Inflammatory macrophage treated with lipopolysaccharide for 1 hour (primary cell): ENCODE results near the gene SCAF4.
A peak's percentile ranks its signal among the peaks of the same experiment; 100 is the strongest.

Source experiments
- DNase-seq, 2 donors: peaks; one replicate each; pipeline ENCODE4 v3.0.0-alpha.2; 2020 to 2022

SCAF4 gene

DNA sequence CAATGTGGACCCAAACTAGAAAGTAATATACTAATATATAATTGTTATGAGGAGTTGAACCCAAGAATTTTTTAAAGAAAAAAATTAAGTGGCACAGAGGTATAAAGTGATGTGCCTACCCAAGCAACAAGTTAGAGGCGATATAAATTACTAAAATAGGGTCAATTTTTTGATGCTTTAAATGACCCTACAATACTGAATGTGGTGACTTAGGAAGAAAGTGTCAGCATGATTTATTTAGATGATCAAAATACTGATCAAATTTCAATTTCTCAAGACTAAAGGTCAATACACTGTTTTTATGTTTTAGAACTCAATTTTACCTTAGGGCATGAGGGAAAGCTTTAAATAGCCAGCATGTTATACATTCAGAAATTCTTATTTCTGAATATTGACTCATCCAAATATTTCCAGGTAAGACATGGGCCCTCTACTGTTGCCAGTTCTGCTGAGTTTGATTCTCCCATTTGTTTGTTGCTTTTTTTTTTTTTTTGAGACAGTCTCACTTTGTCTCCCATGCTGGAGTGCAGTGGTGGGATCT lies 20.1 kb downstream of the SCAF4 start:
- no peak for DNase-seq

DNA sequence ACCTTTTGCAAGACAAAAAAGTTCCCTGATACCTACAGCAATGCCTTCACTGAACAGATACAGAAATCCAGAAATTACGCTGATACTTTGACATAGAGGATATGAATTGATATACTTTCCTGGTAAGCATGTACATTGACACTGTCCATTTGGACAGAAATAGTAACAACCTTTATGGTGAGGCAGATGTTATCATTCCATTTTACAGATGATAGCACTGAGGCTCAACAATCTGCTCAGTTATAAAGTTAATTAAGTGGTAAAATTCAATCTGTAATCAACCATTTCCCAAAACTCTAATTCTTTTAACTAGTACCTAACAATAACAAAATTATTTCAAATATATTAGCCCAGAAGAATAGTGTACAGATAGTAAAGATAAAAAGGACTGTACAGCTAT lies 20.6 kb downstream of the SCAF4 start:
- no peak for DNase-seq

DNA sequence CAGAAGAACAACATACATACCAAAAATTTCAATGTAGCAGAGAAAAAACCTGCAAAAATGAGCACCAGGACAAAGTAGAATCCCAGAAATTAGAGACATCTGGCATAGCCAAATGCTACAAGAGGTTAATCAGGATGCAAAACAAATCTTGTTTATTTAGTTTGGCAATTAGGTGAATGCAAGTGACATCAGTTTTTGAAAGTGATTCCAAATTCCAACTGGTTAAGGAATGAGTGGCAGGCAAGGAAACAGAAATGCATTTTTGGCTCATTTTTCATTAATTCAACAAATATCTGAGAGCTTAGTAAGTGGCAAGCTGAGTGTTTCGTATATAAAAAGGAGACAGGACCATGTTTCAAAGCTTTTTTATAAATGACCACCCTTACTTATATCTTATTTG lies 21.3 kb downstream of the SCAF4 start:
- no peak for DNase-seq

- no peak for DNase-seq
Observed at GRCh38 chr21:31708541-31708940, 23.4 kb downstream of the SCAF4 start.

DNA sequence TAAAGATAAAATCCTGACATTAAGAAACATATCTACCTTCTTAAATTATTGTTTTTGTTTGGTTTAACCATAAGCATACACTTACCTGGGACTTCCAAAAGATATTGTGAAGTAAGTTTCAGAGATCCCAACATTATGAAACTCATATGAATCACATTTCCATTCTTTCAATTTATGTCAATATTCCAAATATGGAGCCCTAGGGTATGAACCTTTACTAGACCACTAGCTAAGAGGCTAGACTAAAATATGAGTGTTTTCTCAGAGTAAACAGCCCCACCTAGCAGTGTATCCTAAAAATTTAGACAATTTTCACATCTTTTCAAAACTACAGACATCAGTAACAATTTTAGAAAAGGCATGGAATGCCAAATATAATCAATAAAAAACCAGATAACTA lies 24.4 kb downstream of the SCAF4 start:
- DNase-seq = no peak

DNA sequence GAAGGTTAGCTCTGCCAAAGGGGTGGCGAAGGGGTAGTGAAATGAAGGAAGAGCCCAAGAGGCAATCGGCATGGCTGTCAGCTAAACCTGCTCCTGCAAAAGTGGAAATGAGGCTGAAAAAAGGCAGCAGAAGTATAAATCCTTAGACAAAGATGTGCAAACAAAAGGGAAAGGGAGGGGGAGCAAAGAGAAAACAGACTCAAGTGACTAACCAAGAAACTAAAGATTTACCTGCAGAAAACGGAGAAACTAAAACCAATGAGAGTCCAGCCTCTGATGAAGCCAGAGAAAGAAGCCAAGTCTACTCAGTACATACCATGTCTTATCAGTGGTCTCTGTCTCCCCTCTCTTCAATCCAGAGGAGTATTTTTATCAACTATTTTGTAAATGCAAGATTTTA lies 25.4 kb downstream of the SCAF4 start:
- no peak for DNase-seq

GRCh38 chr21:31700040-31700439 lies 31.9 kb downstream of the SCAF4 start:
- no peak for DNase-seq

- DNase-seq = no peak
Observed at GRCh38 chr21:31698461-31698860, 33.5 kb downstream of the SCAF4 start.

- DNase-seq = no peak
Observed at GRCh38 chr21:31696424-31696823, 35.5 kb downstream of the SCAF4 start.

- no peak for DNase-seq
Observed at GRCh38 chr21:31693222-31693621, 38.7 kb downstream of the SCAF4 start.

DNA sequence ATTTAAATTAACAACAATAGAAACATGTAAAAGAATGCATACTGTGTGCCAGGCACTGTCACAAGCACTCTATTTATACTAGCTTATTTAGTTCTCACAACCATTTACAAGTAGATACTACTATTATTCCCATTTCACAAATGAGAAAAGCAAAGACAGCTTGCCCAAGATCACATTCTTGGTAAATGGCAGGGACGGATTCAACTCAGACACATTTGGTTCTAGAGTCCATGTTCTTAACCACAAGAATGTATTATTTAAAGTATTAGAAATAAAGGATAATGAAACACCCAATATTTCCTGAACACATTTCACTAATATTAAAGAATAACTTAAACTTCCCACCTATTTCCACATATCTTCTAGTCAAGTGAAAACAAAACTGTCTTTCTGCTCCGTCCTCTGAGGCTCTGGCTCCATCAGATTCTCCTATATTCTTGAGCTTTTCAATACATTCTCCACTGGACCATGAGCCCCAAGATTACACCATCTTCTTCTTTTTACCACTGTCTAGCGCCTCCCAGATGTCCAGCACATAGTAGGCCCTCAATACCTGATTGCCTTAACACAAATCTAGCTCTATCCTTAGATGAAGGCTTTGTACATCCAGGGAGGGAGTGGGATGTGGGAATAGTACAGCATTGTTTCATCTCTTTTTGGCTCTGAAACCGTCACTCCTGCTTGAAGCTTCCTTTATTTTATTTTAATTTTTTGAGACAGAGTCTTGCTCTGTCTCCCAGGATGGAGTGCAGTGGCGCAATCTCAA lies 43.1 kb downstream of the SCAF4 start:
- no peak for DNase-seq

GRCh38 chr21:31687108-31687507 lies 44.8 kb downstream of the SCAF4 start:
- DNase-seq = no peak

DNA sequence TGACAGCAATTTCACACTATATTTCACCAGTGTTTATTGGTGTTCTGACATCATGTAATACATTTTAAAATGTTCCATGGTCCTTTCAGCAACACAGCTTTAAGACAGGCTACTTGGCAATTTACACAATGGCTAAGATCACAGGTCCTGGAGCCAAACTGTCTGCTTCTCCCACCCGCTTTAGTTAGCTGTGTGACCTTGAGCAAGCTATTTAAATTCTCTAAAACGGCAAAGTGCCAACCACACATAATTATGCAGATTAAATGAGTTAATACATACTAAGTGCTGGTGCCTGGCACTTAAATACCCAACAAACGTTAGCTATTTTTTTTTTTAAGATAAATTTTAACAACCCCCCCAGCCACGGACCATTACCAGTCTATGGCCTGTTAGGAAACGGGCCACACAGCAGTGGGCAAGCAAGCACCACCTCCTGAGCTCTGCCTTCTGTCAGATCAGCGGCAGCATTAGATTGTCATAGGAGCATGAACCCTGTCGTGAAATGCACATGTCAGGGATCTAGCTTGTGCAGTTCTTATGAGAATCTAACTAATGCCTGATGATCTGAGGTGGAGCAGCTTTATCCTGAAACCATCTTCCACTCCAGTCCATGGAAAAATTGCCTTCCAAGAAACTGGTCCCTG lies 45.5 kb downstream of the SCAF4 start:
- no peak for DNase-seq

DNA sequence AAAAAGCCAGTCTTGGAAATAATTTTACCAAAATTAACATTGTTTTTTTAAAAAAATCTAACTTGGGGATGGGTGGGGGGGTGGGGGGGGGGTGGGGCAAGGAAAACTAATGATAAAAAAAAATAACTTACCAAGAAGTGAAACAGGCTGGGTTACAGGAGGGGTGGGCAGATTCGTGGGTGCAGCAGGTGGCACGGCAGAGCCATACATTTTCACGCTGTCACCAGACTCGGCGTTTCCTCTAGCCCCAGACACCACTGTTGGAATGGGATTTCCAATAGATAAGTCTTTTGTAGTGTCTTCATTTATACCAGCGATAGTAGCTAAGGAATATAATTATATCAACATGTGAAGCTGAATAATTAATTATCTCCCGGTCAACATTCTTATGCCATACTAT lies 47.0 kb downstream of the SCAF4 start:
- DNase-seq = no peak

- DNase-seq = no peak
Observed at GRCh38 chr21:31683029-31683428, 48.9 kb downstream of the SCAF4 start.

- no peak for DNase-seq
Observed at GRCh38 chr21:31682620-31683019, 49.3 kb downstream of the SCAF4 start.

DNA sequence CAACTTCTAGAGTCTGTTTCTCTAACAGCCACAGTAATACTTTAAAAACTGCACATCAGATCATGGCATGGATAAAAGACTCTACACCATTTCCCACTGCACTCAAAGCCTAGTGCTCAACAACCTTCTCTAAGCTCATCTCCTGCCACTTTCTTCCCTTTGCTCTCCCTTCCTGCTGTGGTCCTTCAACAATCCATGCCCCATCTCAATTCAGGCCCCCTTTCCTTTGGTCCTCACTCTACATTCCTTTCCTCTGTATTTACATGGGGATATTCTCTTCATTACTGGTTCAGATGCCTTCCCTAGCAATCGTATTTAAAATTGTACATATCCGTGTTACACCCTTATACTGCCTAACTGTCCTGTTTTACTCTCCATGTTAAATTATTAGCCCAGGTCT lies 53.4 kb downstream of the SCAF4 start:
- no peak for DNase-seq

GRCh38 chr21:31677047-31677446 lies 54.9 kb downstream of the SCAF4 start:
- DNase-seq = no peak

GRCh38 chr21:31675960-31676359 lies 56.0 kb downstream of the SCAF4 start:
- no peak for DNase-seq

DNA sequence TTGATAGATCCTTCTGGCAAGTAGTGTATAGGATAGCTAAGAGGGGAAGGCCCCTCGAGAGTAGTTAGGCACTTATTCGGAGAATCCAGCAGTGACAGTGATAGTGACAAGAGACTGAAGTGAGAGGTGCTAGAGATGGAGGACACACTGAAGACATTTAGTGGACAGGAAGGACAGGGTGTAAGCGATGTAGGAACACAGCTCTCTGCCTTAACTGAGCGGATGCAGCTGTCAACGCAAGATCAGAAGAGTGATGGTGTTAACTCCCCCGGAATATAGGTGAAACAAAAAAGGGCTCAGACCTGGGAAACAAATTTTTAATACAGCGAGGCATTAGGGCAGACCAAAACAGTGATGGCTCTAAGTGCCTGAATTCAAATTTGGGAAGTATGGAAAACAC lies 56.6 kb downstream of the SCAF4 start:
- DNase-seq = no peak

- DNase-seq = peak; percentile 47 to 63
Observed at GRCh38 chr21:31673321-31673912, 58.5 kb downstream of the SCAF4 start.

DNA sequence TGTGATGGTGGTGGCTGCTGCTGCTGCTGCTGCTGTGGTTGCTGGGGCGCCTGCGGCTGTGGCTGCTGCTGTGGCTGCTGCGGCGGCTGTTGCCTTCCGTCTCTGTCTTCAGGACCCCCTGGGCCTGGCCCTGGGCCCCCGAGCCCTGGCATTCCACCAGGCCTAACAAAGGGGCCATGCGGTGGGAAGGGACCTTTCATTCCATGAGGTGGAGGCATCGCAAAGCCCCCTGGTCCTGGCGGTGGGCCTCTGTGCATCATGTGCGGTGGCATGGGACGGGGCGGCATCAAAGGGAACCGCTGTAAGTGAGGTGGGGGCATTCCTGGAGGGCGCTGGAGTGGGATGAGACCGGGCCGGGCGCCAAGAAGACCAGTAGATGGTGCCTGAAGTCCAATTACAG lies 60.0 kb downstream of the SCAF4 start:
- DNase-seq = no peak

DNA sequence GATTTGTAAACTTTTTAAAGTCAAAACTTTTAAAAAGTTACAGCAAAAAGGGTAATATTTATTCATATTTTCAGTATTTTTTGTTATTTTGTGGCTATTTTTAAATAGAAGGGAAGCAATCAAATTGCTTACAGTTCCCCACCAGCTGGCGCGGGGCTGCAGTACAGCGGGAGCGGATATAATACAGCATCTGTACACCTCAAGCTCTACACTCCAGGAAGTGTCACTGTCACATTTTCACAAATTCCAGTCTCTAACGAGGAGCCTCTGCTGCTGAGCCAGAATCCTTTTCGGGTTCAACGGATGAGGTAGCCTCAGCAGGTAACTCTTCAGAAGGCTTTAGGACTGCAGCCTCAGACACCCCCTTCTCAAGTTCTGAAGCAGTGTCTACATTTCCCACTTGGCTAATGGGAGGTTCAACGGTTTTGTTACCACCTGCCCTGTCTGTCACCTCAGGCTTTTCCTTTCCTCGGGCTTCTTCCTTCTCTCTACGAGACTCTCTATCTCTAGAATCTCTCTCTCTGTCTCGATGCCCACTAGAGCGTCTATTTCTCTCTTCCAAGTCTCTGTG lies 60.7 kb downstream of the SCAF4 start:
- DNase-seq = no peak

GRCh38 chr21:31670070-31670469 lies 61.8 kb downstream of the SCAF4 start:
- DNase-seq = no peak
